ENCODE data around the gene FGF21.

DNA sequence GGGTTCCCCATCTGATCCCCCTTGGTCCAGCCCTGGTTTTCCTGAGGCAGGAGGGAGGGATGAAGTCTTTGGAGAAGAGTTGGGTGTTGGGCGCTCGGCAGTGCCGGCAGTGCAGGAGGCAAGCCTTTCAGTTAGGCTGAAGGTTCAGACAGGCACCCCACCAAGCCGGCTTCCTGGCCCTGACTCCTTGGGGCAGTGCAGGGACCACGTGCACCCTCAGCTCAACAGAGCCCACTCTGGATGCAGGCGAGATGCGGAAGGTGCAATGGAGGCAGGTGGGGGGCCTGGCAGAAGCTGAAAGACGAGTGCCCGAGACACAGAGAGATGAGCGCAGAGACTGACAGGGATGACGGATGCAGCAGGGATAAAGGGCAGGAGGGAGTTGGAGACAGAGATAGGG lies 46.9 kb upstream of the FGF21 start:
- TF ChIP-seq CTCF (IDR thresholded peaks at IDR 0.05): no peak
- no peak for TF ChIP-seq EP300 (IDR thresholded peaks at IDR 0.05)
